OCI-LY1 (cell line): ENCODE results near the gene PIN4.

Experiments used
- CTCF ChIP-seq: fragments of 200-600 bp; sonication (generic), shearing (Covaris generic); IDR thresholded peaks from 2 replicates; pipeline ENCODE4 v1.5.1; 2017; ENCODE audit warnings: mild to moderate bottlenecking, antibody characterized with exemption, low read length, moderate library complexity, mixed read lengths
- EZH2 ChIP-seq: fragments of 200-600 bp; sonication (generic), shearing (Covaris generic); IDR thresholded peaks from 2 replicates; pipeline ENCODE4 v1.8.0; 2017; ENCODE audit warnings: borderline replicate concordance, mixed run types, mild to moderate bottlenecking, antibody characterized with exemption, low read length, moderate library complexity, mixed read lengths

- no peak for TF ChIP-seq CTCF
- TF ChIP-seq EZH2 = no peak
These were observed 43.6 kb upstream of the PIN4 start for GRCh38 chrX:72137846-72138495.
